Spleen (tissue), 7 donors: ENCODE data around the gene CLEC3A.

Source experiments
- POLR2AphosphoS5 ChIP-seq, 3 donors: sonication (generic); formaldehyde crosslinking; IDR thresholded peaks; one replicate each; pipeline ENCODE4 v1.5.1; 2017; ENCODE audit warnings: antibody characterized with exemption in 3 of 3
- TF ChIP-seq, protein P1 (sequence below), 11 experiments: fragments of 200-600 bp in 7 of 11; fragments of 450-650 bp in 4 of 11; sonication (generic) in 4 of 11; IDR thresholded peaks in 8 of 11; conservative IDR thresholded peaks in 3 of 11; 1 replicate in 7 of 11; 2 replicates in 4 of 11; pipeline versions ENCODE4 v1.4.0 to v1.8.0; 2016 to 2021; ENCODE audit warnings: antibody characterized with exemption in 11 of 11, inconsistent platforms in 4 of 11, mild to moderate bottlenecking in 1 of 11
- donor health status: DM: no; HTN: no; CAD: no; lungs with moderate emphysema.
- donor health status: DM: no; HTN: no; CAD: no.
- donor health status: DM: no; HTN: no; CAD: no.

DNA sequence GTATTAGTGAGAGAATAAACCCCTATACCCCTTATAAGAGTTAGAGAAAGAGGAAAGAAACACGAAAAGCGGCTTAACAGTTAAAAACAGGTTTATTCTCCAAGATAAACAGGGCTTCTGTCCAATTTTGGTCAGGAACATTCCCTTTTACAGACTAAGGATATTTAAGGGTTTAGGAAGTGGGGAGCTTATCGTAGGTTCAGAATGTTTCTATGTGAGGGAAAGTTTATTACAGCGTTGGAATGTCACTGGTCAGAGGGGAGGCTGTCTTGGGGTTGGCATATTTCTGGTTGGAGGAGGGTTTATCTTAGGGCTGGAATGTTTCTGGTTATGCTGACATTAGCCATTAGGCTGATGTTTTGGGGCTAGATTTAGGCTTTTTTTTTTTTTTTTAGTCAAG, 43.0 kb downstream of the CLEC3A start:
- no peak for TF ChIP-seq POLR2AphosphoS5 (IDR thresholded peaks at IDR 0.05)
- TF ChIP-seq, protein P1, sequence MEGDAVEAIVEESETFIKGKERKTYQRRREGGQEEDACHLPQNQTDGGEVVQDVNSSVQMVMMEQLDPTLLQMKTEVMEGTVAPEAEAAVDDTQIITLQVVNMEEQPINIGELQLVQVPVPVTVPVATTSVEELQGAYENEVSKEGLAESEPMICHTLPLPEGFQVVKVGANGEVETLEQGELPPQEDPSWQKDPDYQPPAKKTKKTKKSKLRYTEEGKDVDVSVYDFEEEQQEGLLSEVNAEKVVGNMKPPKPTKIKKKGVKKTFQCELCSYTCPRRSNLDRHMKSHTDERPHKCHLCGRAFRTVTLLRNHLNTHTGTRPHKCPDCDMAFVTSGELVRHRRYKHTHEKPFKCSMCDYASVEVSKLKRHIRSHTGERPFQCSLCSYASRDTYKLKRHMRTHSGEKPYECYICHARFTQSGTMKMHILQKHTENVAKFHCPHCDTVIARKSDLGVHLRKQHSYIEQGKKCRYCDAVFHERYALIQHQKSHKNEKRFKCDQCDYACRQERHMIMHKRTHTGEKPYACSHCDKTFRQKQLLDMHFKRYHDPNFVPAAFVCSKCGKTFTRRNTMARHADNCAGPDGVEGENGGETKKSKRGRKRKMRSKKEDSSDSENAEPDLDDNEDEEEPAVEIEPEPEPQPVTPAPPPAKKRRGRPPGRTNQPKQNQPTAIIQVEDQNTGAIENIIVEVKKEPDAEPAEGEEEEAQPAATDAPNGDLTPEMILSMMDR (IDR thresholded peaks at IDR 0.05 in 8 of 11, conservative IDR thresholded peaks at IDR 0.05 in 3 of 11) = no peak
